HL-60 (cell line): ENCODE data around the gene NDUFV1.

Experiments used
- GABPA ChIP-seq: IDR thresholded peaks from 2 replicates; pipeline ENCODE4 v1.6.1; 2012; ENCODE audit warnings: low read depth
- POLR2AphosphoS5 ChIP-seq: IDR thresholded peaks from 2 replicates; pipeline ENCODE4 v1.6.1; 2012; ENCODE audit warnings: low read depth
- SPI1 ChIP-seq: IDR thresholded peaks from 2 replicates; pipeline ENCODE4 v1.6.1; 2012; ENCODE audit warnings: low read depth, mild to moderate bottlenecking, borderline replicate concordance
- TF ChIP-seq, protein P1 (sequence below): IDR thresholded peaks from one replicate; pipeline ENCODE4 v1.5.1; 2011; ENCODE audit warnings: low read length, control low read depth, inconsistent platforms; ENCODE audit not compliant: insufficient read depth
- TF ChIP-seq, protein P2 (sequence below): IDR thresholded peaks from 2 replicates; pipeline ENCODE4 v1.6.1; 2012; ENCODE audit warnings: low read depth; ENCODE audit not compliant: insufficient replicate concordance

DNA sequence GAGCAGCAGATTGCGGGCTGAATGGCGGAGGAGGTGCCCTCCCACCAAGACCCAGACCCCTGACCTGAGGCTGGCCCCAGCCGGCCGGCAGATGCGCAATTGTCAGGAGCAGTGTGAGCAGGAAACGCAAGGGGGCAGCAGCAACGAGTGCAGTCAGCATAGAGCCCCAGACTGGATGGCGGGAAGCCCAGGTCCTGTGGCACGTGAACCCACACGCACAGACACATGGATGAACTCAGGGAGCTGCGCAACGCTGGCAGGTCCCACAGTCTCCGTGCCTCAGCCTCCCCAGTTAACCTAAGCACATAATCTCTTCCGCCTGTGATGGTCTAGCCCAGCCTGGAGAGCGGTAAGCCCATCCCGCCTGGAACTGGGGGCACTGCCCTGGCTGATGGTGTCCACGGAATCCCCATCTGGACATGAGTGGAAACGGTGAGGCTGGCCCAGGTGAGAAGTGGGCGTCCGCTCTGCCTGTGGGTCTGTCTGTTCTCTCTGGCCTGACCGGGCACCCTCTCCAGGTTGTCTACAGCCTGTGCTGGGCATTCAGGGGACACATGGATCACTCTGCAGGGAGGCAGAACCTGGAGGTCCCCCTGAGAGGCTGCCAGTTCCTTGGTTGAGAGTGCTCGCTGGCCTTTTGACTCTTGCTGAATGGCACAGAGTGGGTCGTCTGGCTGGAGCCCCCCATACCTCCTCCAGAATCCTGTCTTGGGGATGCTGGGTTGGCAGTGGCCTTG is 33.5 kb downstream of the NDUFV1 start:
- TF ChIP-seq, protein P1, sequence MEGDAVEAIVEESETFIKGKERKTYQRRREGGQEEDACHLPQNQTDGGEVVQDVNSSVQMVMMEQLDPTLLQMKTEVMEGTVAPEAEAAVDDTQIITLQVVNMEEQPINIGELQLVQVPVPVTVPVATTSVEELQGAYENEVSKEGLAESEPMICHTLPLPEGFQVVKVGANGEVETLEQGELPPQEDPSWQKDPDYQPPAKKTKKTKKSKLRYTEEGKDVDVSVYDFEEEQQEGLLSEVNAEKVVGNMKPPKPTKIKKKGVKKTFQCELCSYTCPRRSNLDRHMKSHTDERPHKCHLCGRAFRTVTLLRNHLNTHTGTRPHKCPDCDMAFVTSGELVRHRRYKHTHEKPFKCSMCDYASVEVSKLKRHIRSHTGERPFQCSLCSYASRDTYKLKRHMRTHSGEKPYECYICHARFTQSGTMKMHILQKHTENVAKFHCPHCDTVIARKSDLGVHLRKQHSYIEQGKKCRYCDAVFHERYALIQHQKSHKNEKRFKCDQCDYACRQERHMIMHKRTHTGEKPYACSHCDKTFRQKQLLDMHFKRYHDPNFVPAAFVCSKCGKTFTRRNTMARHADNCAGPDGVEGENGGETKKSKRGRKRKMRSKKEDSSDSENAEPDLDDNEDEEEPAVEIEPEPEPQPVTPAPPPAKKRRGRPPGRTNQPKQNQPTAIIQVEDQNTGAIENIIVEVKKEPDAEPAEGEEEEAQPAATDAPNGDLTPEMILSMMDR, result peak; percentile 56
- TF ChIP-seq SPI1 (no peak), POLR2AphosphoS5 (no peak), GABPA (no peak)
- TF ChIP-seq, protein P2, sequence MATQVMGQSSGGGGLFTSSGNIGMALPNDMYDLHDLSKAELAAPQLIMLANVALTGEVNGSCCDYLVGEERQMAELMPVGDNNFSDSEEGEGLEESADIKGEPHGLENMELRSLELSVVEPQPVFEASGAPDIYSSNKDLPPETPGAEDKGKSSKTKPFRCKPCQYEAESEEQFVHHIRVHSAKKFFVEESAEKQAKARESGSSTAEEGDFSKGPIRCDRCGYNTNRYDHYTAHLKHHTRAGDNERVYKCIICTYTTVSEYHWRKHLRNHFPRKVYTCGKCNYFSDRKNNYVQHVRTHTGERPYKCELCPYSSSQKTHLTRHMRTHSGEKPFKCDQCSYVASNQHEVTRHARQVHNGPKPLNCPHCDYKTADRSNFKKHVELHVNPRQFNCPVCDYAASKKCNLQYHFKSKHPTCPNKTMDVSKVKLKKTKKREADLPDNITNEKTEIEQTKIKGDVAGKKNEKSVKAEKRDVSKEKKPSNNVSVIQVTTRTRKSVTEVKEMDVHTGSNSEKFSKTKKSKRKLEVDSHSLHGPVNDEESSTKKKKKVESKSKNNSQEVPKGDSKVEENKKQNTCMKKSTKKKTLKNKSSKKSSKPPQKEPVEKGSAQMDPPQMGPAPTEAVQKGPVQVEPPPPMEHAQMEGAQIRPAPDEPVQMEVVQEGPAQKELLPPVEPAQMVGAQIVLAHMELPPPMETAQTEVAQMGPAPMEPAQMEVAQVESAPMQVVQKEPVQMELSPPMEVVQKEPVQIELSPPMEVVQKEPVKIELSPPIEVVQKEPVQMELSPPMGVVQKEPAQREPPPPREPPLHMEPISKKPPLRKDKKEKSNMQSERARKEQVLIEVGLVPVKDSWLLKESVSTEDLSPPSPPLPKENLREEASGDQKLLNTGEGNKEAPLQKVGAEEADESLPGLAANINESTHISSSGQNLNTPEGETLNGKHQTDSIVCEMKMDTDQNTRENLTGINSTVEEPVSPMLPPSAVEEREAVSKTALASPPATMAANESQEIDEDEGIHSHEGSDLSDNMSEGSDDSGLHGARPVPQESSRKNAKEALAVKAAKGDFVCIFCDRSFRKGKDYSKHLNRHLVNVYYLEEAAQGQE, result no peak
